SH-SY5Y (cell line): ENCODE measurements around the gene FAM169A.

ENCODE experiments used
- GATA2 ChIP-seq: IDR thresholded peaks from 2 replicates; pipeline ENCODE4 v1.6.1; 2011; ENCODE audit warnings: mild to moderate bottlenecking, low read depth, low read length
- GATA3 ChIP-seq: IDR thresholded peaks from 2 replicates; pipeline ENCODE4 v1.6.1; 2011; ENCODE audit warnings: low read depth, mild to moderate bottlenecking, low read length, moderate library complexity

GRCh38 chr5:74915488-74915887 lies 49.3 kb upstream of the FAM169A start:
- TF ChIP-seq GATA3 (no peak), GATA2 (no peak)
